ENCODE results near the gene SLC6A17.

DNA sequence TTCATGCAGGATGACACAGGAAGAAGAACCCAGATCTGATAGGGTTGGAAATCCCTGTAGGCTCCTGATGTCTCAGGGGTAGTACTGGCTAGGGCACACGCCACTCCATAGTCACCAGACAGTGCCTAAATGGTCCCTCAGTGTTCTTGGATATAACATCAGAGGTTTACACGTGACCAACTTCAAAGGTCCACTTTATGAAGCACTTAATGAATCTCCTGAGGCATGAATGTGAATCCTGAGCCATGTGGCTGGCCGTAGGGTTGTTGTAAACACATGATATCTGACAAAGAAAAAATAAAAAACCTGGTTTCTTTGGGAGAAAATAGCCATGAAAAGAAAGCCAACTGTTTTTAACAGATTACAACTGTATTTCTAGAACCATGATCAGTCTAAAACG lies 27.5 kb downstream of the SLC6A17 start:
- TF ChIP-seq CTCF (IDR thresholded peaks at IDR 0.05) (no peak), EZH2 (IDR thresholded peaks at IDR 0.05; ENCODE audit: borderline replicate concordance, insufficient read depth, low read depth, low read length, poor library complexity, severe bottlenecking) (no peak)
